T-helper 2 cell (primary cell): ENCODE results near the gene ALG12.

ENCODE experiments used
- DNase-seq, 5 experiments: peaks; one replicate each; pipeline versions ENCODE4 v3.0.0 to v3.0.0-alpha.2; 2012 to 2022
- total RNA-seq, 2 donors: gene quantifications; one replicate each; lab custom pipeline; 2026; lab: John Stamatoyannopoulos, UW

ALG12 gene
- 16.8 to 22.1 reads per million in 2 donors for total RNA-seq

DNA sequence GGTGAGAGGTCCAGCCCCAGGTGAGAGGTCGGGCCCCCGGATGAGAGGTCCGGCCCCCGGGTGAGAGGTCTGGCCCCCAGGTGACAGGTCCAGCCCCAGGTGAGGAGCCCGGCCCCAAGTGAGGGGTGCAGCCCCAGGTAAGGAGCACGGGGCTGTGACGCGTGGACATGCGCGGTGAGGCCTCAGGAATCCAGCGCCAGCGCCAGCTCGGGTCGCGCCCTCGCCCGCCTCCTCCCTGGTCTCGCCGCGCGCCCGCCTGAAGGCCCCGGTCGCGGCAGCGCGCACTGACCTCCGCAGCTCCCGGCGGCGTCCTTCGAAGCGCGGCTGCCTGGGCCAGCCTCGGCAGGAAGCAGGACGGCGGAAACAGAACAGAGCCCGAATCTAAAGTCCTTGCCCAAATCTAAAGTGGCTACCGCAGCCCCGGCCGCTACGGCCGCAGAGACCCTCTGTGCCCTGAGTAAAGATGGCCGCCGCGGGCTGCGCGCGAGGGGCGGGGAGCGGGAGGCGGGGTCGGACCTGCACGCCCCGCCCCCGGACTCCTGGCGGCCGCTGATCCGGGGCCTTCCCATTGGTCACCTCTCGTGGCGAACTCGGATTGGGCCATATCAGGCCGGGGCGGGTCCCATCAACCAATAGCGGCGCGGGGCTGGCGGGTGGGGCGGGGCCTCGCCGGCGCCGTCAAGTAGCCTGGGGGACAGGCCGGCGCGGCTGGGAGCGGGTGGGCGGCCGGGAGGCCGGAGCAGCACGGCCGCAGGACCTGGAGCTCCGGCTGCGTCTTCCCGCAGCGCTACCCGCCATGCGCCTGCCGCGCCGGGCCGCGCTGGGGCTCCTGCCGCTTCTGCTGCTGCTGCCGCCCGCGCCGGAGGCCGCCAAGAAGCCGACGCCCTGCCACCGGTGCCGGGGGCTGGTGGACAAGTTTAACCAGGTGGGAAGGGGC lies at the start of gene ALG12, which contains the start of gene CRELD2:
Gene ALG12, minus strand, starts transcription at position 465 of the 937 bp plus-strand sequence. CDS start 4,673 bp downstream, outside the sequence.
Gene CRELD2, plus strand, starts transcription at position 661 of the 937 bp plus-strand sequence. Its CDS starts 136 bp downstream, at position 797.
- peak; percentile 91 to 97 (median 95) for DNase-seq

DNA sequence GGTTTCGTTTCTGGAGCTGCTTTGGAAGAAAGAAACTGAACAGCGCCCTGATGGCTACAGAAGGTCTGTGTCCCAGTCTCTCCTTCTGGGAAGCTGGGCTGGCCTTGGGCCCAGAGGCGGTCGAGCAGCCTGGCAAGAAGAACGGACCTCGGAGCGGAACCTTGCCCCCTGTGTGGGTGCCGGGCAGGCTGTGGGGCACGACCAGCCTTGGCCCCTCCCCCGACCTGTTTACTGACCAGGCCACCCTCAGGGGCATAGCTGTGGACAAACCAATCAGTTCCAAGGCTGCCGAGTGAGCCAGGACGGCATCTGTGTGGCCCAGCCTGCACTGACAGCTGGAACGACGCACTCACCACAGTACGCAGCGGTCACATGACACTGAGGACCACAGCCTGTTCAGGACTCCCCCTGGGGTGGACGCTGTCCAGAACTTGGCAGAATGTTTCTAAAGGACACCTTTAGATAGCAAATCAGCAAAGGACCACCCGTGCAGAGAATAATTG lies 49.5 kb upstream of the ALG12 start:
- peak in 1 of 5 experiments; percentile 1 for DNase-seq

DNA sequence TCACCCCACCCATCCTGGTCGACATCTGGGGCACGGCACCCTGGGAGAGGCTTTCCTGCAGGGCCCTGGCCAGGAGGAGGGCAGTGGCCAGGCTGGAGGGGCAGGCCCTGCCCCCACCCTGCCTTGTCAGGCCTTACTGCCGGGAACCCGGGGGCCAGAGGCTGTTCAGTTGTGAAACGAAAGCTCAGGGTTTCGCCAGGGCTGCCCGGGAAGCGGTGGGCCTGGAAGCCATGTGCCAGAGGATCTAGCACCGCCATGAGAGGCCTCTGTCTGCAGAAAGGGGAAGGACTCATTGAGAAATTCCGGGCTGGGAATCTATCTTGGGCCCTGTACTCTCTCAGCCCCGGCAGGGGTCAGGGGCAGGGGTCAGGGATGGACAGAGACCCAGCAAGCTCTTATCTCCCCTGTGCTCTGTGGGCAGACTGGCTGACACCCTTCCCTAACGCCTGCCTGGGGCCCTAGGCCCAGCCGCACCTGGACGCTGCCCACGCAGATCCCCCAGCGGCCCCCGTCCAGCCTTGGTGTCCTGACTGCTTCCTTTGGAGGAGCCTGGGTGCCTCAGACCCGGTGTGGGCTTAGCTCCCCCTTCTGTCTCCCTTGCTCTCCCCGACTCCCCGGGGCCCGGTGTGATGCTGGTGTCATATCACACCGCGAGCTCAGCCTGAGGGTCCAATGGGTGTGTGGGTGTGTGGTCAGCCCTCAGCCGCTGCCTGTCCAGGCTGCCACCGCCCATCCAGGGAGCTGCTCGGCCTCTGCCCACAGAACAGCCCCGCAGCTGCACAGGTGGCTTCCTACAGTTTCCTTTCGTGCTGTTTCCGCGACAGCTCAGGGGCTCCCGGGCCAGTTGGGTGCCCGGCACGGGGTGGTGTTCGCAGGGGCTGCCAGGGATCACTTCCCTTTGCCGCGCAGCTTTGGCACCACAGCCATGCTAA lies 48.8 kb upstream of the ALG12 start:
- peak in 2 of 5 experiments; percentile 0 to 9 for DNase-seq

DNA sequence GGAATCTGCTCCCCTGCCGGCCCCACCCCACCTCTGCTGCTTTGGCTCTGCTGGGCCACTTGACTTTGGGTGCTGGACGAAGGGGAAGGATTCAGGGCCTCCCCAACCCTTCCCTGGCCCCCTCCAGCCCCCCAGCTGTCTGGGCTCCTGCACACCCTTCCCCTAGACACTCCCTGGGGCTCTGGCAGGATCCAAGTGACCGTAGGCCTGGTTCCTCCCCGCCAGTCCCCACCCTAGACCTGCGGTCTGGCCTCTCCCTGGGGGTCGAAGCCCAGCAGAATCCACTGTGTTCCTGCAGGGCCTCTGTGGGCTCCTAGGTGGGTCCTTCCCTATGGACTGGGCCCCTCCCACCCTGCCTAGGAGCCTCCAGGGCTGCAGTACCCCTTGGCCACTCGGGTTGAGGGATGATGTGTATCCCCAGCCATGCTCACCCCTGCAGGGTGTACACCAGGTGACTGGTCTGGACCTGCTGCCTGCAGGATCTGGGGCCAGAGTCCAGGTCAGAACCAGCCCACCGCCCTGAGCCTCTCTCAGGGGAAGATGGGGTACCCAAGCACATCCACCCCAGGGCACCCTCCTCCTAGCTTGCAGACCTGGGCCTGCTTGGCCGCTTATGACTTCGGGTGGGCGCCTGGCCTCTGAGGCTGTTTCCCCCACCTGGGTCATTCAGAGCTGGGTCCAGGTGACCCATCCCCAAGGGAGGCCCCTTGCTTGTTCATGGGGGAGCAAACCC lies 48.0 kb upstream of the ALG12 start:
- DNase-seq, result peak in 1 of 5 experiments; percentile 0

DNA sequence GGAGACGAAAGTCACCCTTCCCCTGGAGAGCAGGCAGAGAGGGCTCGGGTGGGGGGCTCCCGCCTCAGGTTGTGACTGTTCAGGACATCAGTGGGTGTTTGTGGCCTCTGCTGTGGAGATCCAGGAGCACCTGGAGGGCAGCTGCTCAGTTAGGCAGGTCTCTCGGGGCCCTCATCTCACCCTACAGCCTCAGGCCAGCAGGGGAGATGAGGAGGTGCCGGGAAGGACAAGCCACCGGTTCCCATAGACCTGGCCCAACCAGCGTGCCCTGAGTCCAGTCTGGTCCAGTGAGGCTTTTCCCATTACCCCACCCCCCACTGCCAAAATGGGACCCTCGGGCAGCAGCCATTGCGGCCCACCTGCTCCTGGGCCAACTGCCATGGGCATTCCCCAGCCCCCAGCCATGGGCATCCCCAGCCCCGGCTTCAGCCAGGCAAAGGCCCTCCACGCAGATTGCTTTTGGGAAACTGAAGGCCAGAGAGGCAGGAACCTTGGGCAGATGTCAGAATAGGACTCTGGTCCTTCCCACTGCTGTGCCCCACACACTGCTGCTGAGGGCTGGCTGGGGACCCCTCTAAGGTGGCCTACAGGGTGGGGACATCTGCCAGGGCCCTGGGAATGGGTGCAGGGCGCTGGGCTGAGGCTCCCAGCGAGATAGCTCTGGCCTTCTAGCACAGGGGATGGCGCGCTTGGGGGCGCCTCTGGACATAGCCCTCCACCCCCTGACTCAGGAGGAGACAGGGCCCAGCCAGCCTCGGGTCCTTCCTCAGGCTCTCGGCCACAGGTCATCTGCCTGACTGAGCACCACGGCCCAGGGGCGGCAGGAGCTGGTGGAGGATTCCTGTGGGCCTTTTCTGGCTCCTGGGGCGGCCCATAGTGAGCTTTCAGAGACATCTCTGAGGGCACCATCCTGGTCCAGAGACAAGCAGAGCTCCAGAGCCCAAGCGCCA lies 47.1 kb upstream of the ALG12 start:
- peak in 2 of 5 experiments; percentile 0 to 8 for DNase-seq

- peak; percentile 0 to 59 (median 48) for DNase-seq
These were observed 46.2 kb upstream of the ALG12 start for GRCh38 chr22:49964136-49965090.

DNA sequence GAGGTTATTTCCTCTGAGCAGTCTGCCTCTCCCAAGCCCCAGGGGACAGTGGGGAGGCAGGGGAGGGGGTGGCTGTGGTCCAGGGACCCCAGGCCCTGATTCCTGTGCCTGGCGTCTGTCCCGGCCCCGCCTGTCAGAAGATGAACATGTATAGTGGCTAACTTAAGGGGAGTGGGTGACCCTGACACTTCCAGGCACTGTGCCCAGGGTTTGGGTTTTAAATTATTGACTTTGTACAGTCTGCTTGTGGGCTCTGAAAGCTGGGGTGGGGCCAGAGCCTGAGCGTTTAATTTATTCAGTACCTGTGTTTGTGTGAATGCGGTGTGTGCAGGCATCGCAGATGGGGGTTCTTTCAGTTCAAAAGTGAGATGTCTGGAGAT lies 45.4 kb upstream of the ALG12 start:
- no peak for DNase-seq

DNA sequence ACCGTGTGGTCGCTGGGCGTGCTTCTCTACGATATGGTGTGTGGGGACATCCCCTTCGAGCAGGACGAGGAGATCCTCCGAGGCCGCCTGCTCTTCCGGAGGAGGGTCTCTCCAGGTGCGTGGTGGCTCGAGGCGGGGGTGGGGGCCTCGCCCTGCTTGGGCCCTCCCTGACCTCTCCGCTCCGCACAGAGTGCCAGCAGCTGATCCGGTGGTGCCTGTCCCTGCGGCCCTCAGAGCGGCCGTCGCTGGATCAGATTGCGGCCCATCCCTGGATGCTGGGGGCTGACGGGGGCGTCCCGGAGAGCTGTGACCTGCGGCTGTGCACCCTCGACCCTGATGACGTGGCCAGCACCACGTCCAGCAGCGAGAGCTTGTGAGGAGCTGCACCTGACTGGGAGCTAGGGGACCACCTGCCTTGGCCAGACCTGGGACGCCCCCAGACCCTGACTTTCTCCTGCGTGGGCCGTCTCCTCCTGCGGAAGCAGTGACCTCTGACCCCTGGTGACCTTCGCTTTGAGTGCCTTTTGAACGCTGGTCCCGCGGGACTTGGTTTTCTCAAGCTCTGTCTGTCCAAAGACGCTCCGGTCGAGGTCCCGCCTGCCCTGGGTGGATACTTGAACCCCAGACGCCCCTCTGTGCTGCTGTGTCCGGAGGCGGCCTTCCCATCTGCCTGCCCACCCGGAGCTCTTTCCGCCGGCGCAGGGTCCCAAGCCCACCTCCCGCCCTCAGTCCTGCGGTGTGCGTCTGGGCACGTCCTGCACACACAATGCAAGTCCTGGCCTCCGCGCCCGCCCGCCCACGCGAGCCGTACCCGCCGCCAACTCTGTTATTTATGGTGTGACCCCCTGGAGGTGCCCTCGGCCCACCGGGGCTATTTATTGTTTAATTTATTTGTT lies 44.8 kb upstream of the ALG12 start:
- peak in 1 of 5 experiments; percentile 8 for DNase-seq

- DNase-seq, result peak; percentile 69 to 92 (median 80)
These were observed 43.9 kb upstream of the ALG12 start for GRCh38 chr22:49962012-49962750.

GRCh38 chr22:49961601-49962011 lies 43.4 kb upstream of the ALG12 start:
- DNase-seq, result peak in 2 of 5 experiments; percentile 29 to 60

DNA sequence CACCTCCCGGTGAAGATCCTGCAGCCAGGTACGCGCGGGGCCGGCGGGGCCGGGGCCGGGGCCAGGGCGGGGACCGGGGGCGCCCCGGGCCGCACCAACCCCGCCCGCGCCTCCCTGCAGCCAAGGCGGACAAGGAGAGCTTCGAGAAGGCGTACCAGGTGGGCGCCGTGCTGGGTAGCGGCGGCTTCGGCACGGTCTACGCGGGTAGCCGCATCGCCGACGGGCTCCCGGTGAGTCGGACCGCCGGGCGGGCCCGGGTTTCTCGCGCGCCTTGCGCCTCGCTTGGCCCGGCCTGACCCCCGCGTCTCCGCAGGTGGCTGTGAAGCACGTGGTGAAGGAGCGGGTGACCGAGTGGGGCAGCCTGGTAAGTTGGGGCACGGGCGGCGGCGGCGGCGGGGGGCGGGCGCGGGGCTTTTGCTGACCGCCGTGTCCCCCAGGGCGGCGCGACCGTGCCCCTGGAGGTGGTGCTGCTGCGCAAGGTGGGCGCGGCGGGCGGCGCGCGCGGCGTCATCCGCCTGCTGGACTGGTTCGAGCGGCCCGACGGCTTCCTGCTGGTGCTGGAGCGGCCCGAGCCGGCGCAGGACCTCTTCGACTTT lies 42.9 kb upstream of the ALG12 start:
- DNase-seq, result peak in 4 of 5 experiments; percentile 8 to 66 (median 30)

DNA sequence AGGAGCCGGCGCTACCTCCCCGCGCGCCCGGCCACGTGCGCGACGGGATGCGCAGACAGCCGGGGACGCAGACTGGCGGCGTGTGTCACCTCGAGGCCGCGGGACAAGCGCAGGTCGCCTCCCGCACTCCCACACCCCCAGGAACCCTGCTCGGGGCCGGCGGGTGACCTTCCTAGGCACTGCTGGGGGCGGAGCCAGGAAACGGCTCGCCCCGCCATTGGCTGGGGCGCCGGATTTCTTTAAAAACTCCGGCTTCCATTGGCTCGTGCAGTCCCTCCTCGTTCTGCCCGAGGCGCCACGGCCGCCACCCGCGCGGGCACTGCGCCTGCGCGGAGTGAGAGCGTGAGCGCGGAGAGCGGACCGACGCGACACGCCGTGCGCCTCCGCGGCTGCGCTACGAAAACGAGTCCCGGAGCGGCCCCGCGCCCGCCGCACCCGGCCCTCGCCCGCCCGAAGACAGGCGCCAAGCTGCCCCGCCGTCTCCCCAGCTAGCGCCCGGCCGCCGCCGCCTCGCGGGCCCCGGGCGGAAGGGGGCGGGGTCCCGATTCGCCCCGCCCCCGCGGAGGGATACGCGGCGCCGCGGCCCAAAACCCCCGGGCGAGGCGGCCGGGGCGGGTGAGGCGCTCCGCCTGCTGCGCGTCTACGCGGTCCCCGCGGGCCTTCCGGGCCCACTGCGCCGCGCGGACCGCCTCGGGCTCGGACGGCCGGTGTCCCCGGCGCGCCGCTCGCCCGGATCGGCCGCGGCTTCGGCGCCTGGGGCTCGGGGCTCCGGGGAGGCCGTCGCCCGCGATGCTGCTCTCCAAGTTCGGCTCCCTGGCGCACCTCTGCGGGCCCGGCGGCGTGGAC lies 42.1 kb upstream of the ALG12 start, which contains the start of gene PIM3:
Gene PIM3, plus strand, starts transcription at position 614 of the 846 bp plus-strand sequence. Its CDS starts 176 bp downstream, at position 790.
- DNase-seq, result peak; percentile 79 to 98 (median 87)

- peak in 1 of 5 experiments; percentile 45 for DNase-seq
These were observed 41.5 kb upstream of the ALG12 start for GRCh38 chr22:49959782-49960158.

DNA sequence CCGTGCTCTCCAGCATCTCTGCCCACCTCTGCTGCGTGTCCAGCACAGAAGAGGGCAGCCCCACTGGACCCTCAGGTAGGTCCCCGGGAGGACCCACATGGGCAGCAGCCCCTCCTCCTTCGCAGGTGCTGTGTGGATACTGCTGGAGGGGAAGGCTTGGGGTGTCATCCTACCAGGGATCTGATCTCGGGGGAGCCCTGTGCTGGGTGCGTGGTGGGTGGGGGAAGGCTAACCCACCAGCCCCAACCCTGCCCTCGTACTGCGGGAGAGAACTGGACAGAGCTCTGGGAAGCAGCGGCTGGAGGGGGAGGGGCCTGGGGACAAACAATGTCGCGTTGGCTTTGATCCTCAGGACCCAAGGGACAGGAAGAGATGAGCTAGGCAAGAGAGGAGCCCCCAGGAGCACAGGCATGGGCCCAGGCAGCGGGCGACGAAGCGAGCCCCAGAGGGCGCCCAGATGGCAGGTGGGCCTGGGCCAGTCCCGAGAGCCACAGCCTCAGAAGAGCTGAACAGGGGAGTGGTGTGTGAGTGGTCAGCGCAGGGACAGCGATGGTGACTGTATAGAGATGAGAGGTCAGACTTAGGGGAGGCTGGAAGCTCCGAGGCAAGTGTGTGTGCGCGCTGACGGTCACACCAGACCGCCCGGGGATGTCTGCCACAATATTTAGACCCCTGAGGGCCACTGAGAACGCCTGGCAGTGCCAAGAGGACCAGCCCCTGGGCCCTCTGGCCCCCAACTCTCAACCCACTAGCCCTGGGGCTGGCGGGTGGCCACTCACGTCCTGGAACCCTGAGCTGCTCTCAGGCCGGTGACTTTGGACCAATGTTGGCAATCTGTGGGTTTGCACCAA lies 40.9 kb upstream of the ALG12 start:
- no peak for DNase-seq

- no peak for DNase-seq
These were observed 40.2 kb upstream of the ALG12 start for GRCh38 chr22:49958366-49958921.
